ENCODE results near the gene CDNF.
"Not testable (repeated sequence)": the region's sequence is repeated elsewhere in the genome, so short reads cannot be mapped to it uniquely, and the experiment has no call there.

Gene CDNF

DNA sequence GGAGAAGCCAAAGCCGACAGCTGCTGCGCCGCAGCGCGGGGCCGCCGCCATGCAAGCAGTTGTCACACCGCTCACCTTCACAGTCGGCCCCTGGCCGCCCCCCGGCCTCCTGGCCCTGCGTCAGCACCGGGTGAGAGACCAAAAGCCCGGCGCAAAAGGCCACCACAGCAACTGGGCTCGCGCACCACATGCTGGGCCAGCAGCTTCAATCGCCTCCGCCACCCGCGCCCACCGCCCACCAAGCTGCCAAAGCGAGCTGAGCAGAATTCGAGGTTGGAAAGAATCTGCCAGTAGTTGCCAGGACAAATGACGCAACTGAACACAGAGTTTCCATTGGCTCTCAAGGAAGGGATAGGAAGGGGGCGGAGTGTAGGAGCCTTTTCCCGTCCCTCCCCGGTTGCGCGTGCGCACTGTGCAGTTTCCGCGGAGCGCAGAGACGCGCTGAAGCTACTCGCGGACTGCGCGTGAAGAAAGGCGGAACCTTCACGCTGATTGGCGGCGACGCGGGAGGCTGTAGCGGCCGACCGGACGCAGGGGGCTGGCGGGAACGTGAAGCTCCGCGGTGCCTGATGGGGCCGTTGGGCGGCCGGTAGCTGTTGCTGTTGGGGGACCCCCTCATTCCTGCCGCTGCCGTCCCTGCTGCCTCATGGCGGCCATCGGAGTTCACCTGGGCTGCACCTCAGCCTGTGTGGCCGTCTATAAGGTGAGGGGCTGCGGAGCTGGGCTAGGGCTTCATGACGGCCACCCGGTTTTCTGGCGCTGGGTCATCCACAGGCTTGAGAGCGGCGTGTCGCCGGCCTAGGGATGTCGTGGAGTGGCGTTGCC, at the start of gene CDNF, which contains the start of the genes HSPA14 and MSANTD7:
Gene CDNF, minus strand, starts transcription at position 281 of the 825 bp plus-strand sequence. Its CDS starts 91 bp downstream, at position 190.
Gene HSPA14, plus strand, starts transcription at position 550 of the 825 bp plus-strand sequence. Its CDS starts 97 bp downstream, at position 647.
Gene MSANTD7, plus strand, starts transcription at position 550 of the 825 bp plus-strand sequence. CDS start 3,979 bp downstream, outside the sequence.
- DNase-seq: peak; percentile 96

DNA sequence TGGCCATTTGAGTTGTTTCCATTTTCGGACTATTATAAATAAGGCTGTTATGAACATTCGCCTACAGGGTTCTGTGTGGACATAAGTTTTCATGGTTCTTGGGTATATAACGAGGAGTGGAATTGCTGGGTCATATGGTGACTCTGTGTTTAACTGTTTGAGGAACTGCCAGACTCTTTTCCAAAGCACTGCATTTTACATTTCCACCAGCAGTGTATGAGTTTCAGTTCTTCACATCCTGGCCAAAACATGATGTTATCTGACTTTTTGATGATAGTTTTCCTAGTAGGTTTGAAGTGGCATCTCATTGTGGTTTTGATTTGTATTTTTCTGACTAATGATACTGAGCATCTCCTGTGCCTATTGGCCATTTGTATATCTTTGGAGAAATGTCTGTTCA, 46.2 kb upstream of the CDNF start:
- no peak for DNase-seq

DNA sequence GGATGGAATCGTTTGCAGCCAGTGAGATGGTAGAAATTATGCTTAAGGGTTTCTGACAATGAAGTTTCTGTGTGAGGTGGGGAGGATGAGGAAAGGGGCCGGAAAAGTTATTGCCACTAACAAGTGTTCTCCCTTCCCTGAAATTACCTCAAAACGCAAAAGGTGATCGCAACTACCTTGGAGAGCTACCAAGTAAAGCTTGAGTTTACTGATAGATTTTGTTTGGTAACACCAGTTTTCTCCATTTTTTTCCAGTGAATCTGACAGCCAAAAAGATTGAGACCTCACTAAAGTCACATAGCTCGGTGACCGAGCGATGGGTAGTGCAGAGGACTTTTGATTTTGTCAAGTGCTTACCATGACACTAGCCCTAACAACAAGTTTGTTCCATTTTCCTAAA, 42.4 kb upstream of the CDNF start:
- DNase-seq: no peak

DNA sequence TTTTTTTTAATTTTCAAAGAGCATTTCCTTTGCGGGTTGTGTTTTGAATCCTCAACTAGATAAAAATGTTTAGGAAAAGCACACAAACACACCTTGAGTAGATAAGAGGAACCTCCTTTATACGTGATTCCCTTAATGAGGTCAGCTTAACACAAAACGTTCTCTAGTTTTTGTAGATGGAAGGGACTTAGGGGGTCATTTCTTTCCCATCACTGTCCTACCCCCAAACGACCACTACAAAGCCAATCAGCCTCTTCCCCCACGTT, 42.0 kb upstream of the CDNF start:
- no peak for DNase-seq

DNA sequence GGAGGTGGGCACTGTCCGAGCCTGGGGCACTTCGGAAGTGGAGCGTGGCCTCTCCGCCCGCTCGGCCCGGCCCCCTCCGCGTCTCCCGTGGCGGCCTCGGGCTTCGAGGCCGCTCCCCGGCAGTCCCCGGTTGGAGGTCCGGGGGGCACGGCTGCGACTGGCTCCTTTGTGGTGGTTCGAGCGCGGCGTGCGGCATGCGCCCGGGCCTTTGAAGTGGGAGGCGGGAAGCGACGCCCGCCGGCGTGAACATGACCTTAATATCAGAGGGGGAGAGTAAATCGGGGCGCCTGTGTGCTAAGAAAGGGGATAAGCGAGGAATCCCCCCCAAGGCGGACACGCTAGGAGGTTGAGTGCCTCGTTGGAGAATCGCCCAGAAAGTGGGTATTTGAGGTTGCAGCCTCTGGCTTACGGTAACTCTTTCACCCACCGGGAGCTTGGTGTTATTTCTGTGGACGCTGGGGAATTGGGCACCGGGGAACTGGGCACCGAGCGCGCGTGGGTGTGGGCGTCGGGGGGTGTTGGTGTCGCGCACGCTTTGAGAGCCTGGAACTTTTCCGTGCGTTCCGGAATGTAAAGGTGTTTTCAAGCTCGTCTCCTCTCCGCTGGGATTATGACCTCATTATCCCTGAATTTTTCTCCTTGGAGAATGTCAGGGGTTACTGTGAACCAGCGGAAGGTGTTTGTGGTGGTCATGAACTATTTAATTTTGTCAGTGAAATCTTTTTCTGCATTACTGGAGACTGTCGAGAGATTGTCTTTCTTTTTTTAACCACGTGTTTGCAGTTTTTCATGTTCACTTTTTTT, 41.5 kb upstream of the CDNF start:
- DNase-seq: no peak

DNA sequence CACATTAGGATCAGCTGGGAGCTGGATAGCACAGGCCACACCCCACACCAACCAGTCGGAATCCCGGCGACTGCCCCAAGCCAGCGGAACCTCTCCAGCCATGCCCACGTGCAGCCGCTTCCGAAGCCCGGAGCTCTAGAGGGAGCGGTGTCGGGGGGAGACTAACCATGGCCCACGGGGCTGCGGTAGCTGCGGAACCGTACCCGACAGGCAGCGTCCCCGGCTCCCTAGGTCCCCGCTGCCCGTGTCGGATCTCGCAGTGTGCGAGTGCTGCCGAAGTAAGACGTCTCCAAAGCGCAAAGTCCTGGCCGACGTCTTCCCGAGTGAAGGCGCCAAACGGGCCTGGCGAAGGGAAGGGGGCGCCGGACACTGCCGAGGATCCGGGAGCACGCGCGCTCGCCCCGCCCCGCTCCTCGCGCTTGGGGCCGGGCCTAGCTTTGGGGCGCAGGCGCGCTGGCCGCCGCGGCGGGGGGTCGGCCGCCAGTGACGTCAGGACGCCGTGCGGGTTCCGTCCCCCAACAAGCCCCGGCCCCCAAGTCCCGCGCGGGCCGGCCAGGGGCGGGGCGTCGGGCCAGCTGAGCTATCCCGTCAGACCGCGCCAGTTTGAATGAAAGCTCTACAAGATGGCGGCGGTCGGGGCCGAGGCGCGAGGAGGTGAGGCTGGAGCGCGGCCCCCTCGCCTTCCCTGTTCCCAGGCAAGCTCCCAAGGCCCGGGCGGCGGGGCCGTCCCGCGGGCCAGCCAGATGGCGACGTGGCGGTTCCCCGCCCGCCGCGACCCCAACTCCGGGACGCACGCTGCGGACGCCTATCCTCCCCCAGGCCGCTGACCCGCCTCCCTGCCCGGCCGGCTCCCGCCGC, 40.7 kb upstream of the CDNF start, which contains the start of gene SUV39H2:
Gene SUV39H2, plus strand, starts transcription at position 601 of the 858 bp plus-strand sequence. Its CDS starts 23 bp downstream, at position 624.
- peak; percentile 76 for DNase-seq

DNA sequence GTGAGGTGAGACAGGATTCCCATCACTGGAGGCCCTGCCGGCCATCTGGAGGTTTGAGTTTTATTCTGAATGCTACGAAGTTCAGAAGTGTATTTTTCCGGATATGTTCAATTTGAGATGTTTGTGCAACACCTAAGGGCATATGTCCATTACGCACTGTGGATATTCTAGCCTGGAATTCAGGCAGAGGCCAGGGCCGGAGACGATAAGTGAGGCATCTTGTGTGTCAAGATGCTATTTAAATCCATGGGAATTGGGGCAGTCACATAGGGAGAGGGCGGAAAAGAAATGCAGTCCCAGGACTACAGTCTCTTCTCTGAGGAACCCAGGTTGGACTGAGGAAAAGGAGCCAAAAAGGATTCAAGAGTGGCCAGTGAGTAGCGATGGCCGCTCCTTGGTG, 38.9 kb upstream of the CDNF start:
- no peak for DNase-seq

DNA sequence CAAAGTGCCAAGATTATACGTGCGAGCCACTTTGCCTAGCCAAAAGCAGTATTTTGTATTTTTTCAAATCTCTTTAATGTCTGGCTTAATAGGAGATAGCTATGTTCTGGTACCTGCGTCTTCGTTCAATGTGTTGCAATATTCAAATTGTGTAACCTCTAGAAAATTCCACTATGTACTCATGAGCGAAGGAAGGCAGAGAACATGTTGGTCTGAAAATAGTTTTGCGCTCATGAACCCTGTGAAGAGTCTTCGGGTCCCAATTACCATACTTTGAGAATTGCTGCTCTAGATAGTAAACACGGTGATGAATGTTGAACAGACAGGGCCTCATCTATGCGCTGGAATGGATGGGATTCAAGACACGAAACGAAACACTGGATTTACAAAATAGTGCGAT, 38.1 kb upstream of the CDNF start:
- DNase-seq: no peak

DNA sequence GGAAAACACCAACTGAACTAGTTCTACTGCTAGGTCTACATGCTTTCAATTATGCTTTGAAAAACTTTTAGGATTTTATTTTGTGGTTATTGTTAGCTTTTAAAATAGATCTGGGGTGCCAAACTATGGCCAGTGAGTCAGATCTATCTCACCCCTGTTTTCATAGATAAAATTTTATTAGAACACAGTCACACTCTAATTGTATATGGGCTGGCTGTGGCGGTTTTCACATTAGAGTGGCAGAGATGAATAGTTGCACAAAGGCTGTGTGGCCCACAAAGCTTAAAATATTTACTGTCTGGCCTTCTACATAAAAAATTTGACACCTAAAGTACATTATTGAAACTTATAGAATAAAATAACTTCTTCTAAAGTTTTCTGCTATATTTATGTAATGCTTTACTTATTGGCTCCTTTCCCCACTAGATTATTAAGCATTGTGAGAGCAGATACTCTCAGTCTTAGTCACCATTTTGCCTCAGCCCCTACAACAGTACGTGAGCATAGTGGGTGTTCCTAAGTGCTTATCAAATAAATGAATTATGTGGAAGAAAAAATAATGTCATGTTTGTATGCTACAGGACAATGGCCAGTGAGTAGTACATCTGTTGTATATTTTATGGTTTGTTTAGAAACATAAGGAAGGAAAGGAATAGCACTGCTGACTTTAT, 35.4 kb upstream of the CDNF start:
- no peak for DNase-seq

DNA sequence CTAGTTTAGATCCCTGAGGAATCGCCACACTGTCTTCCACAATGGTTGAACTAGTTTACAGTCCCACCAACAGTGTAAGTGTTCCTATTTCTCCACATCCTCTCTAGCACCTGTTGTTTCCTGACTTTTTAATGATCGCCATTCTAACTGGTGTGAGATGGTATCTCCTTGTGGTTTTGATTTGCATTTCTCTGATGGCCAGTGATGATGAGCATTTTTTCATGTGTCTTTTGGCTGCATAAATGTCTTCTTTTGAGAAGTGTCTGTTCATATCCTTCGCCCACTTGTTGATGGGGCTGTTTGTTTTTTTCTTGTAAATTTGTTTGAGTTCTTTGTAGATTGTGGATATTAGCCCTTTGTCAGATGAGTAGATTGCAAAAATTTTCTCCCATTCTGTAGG, 27.0 kb upstream of the CDNF start:
- not testable (repeated sequence) for DNase-seq

DNA sequence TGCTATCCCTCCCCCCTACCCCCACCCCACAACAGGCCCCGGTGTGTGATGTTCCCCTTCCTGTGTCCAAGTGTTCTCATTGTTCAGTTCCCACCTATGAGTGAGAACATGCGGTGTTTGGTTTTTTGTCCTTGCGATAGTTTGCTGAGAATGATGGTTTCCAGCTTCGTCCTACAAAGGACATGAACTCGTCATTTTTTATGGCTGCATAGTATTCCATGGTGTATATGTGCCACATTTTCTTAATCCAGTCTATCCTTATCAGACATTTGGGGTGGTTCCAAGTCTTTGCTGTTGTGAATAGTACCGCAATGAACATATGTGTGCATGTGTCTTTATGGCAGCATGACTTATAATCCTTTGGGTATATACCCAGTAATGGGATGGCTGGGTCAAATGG, 26.6 kb upstream of the CDNF start:
- DNase-seq: not testable (repeated sequence)

DNA sequence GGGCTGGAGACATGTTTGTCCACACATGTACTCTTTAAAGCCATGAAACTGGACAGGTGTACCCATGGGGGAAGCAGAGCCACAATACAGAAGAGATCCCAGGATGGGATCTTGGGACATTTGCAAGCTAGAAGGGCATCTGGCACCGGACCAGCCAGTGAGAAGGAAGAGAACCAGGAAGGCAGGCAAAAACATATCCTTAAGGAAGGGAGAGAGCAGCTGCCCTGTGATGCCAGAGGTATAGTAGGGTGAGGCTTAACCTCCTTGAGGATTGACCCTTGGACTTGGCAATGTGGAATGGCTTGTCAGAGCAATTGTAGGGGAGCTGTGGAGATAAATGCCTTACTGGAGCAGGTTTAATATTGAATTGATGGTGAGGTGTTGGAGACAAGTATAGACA, 23.0 kb upstream of the CDNF start:
- DNase-seq: no peak

DNA sequence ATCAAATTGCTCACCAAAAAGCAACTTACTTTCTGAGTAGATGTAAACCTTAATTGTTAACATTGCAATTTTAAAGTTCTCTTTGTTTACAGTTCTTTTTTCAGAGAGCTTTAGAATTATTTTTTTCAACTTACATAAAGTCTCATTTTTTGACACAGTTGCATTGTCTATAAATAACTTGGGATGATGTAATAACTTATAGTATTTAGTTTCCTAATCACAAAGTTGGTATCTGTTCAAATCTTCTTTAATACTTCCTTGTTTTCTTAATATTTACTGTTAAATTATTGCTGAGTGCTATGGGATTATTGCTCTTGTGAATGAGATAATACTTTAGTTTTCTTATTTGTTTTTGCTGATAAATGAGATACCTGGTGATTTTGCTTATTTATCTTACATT, 21.9 kb upstream of the CDNF start:
- DNase-seq: no peak

DNA sequence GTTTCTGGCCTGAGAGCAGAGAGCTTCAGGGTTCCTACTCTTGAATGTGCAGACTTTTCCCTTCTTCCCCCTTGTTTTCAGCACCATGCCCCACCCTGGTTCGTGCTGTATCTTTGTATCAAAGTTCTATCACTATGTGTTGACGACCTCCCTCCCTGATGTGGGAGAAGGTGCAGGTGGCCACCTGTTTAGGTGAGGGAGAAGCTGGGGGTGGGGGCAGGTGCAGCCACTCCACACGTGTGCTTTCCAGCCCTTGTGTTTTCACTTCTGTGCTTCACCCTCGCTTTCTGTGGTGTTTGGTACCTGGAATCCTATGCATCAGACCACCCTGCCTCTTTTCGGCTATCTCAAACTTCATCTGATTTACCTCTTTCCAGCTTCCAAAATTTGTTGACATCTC, 21.2 kb upstream of the CDNF start:
- no peak for DNase-seq

DNA sequence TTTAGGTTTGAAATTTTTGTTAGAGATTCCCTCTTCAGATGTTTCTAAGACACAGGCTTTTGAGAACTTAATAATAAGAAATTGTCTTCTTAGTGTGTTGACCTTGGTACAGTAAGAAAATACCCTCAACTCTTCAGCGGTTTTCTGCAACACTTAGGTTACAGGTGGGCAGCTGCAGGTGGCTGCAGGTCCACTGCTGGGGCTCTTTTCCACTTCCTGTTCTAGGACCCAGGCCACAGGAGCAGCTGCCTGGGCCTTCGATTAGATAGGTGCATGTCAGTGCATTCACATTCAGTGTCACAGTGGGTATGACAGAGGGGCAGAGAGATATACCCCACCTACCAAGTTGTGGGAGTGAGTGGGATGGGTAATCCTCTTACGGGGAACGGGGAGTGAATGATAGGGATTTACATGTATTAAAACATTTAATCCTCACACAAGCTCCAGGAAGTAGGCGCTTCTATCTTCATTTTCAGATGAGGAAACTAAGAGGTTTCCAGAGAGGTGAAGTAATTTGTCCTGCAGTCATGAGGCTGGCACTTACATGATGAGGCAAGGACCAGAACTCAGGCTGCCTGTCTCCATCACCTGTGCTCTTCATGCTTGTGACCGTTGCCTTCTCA, 20.6 kb upstream of the CDNF start:
- DNase-seq: no peak

DNA sequence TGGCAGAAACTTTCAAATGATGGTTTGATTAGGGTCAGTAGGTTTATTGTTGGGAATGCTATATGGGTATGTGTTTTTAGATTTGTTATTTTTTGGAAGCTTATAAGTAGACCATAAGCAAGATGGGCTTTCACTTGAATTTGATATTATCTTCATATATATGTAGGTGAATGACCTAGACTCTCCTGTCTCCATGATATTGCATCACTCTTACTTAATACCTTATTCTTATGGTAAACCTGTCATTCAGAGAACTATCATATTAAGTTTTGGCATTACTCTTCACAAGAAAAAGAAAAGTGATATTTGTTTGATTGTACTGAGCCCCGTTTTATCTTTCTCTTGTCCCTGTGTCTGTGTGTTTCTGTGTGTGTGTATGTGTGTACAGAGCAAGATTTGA, 17.6 kb upstream of the CDNF start:
- DNase-seq: no peak

DNA sequence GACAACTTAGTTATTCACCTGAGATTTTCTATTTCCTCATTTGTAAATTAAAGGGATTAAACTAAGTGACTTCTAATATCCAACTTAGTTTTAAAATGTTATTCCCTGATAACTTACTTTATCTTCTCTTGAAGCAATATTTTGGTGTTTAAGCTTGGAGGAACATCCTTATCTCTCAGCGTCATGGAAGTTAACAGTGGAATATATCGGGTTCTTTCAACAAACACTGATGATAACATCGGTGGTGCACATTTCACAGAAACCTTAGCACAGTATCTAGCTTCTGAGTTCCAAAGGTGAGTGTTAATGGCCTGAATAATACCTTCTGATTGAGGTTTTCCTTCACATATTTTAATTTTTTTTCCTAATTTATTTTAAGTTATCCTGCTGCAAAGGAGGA, 14.4 kb upstream of the CDNF start:
- DNase-seq: no peak

DNA sequence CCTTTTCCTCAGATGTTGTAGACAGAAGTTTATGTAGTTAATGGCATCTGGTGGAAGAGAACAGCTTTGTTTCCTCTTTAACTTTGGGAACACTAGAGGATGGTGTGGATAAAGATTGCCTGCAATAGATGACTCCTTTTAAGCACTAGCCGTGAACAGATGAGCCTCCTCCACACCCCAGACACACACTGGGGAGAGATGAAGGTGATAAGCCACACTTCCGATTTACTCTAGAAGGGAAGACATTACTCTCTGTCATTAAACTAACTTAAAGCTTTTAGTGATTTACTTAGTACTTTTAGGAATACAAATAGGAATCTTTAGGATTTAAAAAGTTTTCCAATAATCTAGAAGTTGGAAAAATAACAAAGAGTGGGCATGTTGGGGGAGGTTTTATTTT, 7.1 kb upstream of the CDNF start:
- no peak for DNase-seq

DNA sequence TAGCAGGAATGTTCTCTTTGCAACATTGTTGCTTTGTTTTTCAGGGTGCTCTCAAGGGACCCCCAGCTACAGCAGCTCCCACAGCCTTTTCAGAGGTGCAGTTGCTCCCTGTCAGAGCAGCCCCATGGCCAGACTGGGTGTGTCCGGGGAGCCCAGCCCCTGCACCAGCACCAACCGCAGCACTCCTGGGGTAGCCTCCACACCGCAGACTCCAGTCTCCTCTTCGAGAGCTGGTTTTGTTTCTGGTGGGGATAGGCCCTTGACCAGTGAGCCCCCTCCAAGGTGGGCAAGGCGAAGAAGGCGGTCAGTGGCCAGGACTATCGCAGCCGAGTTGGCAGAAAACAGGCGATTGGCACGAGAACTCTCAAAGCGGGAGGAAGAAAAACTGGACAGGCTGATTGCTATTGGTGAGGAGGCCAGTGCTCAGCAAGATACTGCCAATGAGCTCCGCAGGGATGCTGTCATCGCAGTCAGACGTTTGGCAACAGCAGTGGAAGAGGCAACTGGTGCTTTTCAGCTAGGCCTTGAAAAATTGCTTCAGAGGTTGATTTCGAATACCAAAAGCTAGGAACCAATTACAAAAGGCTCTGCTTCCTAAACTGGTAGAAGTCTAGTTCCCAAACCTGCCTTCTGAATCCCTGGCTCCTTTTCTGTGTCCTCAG, 5.6 kb upstream of the CDNF start:
- DNase-seq: no peak

DNA sequence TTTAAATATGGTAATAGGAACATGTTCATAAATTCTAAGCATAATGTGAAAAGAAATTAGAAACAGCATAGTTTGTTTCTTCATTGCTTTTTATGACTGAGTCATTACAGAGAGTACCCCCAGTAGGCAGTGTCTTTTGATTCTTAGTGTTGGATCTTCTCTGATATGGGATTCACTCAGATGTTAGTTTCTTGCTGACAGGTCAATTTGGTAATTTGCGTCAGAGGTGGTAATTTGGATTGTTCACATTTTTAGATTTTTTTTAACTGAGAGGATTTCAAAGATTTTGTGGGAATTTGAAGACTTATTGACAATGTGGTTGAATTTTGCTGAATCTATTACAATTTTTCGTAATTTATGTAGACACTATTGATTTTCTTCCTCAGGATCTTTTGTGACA, 2.3 kb upstream of the CDNF start:
- DNase-seq: no peak

DNA sequence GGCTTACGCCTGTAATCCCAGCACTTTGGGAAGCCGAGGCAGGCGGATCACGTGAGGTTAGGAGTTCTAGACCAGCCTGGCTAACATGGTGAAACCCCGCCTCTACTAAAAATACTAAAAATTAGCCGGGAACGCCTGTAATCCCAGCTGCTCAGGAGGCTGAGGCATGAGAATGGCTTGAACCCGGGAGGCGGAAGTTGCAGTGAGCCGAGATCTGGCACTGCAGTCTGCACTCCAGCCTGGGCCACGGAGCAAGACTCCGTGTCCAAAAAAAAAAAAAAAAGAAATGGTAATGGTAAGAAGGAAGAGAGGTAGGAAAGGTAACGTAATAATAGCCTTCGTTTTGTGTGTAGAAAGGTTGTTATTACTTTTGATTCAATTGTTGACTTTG, 1.5 kb upstream of the CDNF start:
- DNase-seq: no peak
